IPS-NIHi11 (cell line): ENCODE measurements around the gene KREMEN1.
"Not testable (repeated sequence)": the region's sequence is repeated elsewhere in the genome, so short reads cannot be mapped to it uniquely, and the experiment has no call there.

Experiments
- DNase-seq: peaks from one replicate; pipeline ENCODE4 v3.0.0; 2012; ENCODE audit warnings: mixed read lengths, low spot score

The KREMEN1 gene

DNA sequence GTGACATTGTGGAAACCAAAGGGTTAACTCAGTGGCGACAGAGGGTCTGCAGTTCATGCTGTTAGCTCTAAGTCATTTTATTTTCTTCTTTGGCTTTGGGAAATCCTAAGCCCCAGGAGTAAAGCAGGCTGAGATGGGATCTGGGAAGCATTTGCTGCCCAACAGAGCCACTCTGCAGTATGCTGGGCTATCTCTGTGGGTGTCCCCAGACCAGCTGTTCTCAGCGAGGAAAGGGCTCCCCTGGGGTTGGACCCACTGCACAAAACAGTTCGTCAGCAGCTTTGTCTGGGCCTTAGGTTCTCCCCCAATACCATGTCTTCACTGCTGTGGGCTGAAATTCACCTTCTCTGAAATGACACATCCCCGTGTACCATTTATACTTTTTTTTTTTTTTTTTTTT, 34.0 kb downstream of the KREMEN1 start:
- DNase-seq: no peak

DNA sequence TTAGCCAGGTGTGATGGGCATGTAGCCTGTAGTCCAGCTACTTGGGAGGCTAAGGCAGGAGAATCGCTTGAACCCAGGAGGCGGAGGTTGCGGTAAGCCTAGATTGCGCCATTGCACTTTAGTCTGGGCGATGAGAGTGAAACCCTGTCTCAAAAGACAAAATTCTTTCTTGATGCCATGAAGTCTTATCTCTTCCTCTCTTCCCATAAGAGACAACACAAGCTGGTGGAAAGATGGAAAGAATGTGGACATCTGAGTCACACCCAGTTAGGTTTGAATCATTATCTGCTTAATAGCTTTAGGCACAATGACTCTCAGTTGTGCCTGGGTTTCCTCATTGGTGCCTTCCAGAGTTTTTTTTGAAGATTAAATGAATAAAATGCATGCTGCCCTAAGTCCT, 35.3 kb downstream of the KREMEN1 start:
- no peak for DNase-seq

DNA sequence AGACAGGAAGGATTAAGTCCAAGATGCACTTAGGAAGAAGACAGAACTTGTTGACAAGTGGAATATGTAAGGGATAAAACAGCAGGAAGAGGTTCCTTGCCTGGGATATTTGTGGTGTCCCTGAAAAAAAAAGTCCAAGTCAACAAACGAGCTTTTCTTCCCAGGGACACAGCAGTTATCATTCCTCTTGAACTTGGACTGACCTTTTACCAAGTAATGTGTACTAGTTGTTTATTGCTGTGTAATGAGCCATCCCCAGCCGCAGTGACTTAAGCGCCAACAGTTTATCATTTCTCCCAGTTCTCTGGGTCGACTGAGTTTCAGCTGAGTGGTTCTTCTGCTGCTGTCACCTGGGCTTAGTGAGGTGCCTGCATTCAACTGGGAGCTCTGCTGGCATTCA, 37.0 kb downstream of the KREMEN1 start:
- DNase-seq: no peak

DNA sequence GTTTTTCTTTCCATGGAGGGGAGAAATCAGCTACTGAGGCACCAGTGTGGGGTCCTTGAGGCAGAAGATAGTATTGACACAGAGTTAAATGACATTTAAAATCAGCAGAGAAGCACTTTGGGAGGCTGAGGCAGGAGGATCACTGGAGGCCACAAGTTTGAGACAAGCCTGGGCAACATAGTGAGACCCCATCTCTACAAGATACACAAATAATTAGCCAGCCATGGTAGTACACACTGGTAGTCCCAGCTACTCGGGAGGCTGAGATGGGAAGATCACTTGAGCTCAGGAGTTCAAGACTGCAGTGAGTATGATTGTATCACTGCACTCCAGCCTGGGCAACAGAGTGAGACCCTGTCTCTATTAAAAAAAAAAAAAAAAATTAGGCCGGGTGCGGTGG, 38.1 kb downstream of the KREMEN1 start:
- no peak for DNase-seq

DNA sequence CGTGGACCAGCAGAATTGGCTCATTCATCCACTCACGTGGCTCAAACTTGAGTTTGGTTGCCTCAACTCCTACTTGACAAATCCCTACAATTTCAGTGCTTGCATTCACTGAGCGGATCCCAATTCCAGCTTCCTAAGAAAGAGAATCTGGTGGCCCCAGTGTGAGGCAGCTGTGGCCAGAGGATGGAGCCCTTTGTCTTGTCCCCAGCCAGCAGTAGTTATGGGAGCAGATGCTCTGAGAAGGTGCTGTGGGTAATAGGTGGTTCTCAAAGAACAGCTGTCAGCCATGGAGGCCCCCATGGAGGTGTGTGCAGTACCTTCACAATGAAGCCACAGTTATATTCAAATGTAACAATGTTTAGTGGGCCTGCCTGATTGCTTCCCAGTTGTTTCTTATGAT, 39.3 kb downstream of the KREMEN1 start:
- no peak for DNase-seq

DNA sequence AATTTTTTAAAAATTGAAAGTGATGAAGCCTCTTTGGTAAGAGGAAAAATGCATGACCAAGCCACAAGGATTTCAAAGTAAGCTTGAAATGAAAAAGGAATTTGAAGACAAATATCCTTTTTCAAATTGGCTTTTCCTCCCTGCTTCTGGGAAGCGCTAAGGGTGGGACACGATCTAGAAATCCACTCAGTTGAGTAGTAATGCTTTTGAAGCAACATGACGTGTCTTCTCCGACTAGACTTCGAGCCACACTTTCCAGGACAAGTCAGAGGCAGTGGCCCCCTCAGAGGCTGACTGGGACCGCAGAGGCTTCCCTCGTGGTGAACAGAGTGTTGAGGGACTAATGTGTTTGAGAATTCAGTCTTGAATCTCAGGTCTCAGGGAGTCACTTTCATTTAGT, 39.8 kb downstream of the KREMEN1 start:
- no peak for DNase-seq

DNA sequence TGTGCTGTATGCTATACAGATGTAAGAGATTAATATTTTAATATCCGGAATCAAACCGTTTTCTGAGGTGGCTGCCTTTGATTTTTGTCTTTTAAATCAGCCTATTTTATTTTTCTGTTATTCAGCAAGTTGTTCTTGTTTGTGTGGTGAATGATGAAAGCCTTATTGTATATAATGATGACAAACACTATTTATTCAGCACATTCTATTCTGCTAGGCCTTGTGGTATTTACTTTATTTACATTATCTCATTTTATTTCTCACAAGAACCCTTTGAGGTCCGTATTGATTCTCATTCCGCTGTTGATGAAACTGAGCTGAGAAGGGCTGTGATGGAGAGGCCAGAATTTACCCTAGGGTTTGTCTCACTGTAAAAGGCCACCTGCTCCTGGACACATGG, 40.5 kb downstream of the KREMEN1 start:
- no peak for DNase-seq

DNA sequence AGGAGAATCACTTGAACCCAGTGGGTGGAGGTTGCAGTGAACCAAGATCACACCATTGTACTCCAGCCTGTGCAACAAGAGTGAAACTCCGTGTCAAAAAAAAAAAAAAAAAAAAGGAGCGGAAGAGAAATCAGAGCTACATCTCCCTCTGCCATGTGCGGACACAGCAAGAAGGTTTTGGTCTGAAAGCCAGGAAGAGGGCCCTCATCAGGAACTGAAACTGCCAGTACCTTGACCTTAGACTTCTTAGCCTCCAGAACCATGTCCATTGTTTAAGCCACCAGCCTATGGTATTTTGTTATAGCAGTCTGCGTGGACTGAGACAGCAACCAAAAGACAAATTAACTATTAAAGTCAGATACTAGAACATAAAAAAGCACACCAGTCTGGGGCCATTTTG, 41.6 kb downstream of the KREMEN1 start:
- no peak for DNase-seq

DNA sequence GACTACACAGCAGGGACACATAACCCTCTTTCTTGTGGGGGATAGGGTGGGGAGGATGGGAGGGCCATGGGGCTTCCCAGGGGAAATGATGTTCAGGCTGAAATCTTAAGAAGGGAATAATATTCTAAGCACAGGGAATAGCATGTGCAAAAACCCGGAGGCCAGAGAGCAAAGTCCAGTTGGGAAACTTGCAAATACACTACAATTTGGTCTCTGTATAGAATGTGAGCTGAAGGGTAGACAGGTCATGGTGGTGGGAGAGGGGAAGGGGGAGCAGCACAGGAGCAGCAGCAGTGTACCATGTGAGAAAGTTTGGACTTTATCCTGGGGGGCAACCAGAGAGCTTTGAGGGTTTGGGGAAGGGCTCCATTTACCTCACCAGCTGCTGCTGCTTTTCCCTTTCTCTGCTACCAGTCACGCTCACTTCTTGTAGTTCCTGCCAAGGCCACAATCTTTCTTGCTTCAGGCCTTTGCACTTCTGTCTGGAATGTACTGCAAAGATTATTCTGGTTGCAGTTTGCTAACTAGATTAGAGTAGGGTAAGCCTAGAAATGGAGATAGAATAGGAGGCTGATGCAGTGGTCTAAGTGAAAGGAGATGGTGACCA, 43.0 kb downstream of the KREMEN1 start:
- DNase-seq: no peak

DNA sequence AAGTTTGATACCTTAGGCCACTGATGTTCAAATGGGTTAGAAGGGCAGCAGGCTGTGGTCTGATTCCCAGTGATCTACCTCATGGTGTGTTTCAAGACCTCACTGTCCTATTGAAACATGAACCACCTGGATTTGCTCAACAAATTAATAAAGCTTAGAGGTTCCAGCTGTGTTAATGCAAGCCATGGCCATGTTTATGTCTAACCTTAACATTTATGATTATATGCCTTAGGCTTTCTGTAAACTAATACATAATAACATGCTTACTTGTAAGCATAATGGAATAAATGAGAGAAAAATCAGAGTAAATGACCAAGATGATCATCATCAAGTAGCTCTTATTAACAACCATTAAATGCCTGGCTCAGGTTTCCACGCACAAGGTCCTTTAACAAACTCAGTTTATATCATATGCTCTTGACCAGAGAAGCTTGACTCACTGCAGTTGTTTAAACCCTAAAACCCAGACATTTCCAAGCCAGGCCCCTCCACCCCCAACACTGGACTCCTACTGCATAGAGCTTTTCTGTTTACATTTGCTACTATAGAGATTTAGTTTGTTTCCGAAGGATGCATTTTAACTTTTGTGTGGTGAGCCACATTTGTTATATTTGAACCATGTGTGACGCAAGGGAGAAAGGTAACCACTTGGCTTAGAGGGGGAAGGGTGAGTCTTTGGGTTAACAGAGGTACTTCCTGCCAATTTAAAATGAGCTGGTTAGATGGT, 43.7 kb downstream of the KREMEN1 start:
- no peak for DNase-seq

DNA sequence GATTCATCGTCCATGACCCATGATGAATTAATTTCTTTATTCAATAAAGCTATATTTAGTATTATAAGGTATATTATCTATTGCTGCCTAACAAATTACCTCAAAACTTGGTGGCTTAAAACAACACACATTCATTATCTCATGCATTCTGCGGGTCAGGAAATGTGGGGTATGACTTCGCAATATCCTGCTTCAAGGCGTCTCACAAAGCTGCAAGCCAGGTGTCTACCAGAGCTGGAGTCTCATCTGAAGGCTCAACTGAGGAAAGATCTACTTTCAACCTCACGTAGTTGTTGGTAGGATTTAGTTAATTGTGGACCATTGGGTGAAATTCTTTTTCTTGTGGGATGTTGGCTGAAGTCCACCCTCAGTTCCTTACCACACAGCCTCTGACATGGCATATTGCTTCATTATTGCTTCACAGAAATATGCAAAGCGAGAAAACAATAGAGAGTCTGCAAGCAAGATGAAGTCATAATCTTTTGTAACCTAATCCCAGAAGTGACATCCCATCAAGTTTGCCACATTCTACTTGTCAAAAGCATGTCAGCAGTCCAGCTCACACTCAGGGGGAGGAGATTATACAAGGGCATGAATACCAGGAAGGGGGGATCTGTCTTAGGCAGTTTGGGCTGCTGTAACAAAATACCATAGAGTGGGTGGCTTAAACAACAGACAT, 45.1 kb downstream of the KREMEN1 start:
- no peak for DNase-seq

DNA sequence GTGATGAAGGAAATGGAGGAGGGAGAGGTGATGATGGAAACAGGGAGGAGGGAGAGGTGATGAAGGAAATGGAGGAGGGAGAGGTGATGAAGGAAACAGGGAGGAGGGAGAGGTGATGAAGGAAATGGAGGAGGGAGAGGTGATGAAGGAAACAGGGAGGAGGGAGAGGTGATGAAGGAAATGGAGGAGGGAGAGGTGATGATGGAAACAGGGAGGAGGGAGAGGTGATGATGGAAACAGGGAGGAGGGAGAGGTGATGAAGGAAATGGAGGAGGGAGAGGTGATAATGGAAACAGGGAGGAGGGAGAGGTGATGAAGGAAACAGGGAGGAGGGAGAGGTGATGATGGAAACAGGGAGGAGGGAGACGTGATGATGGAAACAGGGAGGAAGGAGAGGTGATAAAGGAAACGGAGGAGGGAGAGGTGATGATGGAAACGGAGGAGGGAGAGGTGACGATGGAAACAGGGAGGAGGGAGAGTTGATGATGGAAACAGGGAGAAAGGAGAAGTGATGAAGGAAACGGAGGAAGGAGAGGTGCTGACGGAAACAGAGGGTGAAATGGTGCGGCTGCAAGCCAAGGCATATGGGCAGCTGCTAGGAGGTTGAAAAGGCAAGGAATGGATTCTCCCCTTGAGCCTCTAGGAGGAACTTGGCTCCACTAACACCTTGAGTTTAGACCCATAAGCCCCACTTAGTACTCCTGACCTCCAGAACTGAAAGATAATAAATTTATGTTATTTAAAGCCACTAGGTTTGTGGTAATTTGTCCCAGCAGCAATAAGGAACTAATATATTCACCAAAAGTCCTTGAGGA, 47.5 kb downstream of the KREMEN1 start:
- not testable (repeated sequence) for DNase-seq

DNA sequence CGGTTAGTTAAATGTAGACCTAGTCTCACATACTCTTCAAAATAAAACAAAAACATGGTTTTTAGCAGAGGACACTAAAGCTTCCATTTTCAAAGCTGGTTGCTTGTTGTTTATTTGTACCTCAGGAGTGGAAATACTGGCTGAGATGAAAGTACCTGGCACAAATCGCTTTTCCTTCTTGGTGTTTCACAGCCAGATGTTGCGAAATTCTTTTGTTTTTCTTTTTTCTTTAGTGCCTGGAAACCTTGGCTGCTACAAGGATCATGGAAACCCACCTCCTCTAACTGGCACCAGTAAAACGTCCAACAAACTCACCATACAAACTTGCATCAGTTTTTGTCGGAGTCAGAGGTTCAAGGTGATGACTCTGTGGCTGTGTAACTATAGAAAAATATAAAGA, 48.3 kb downstream of the KREMEN1 start:
- DNase-seq: no peak

DNA sequence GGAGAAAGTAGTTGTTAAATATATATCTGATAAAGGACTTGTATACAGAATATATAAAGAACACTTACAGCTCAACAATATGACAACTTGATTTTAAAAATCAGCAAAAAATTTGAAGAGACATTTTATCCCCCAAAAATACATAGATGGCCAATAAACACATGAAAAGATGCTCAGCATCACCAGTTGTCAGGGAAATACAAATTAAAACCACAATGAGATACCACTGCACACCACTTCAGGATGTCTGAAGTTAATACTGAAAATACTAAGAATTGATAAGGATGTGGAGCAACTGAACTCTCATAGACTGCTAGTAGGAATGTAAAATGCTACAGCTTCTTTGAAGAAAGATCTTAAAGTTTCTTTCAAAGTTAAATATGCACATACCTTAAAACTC, 49.2 kb downstream of the KREMEN1 start:
- no peak for DNase-seq

DNA sequence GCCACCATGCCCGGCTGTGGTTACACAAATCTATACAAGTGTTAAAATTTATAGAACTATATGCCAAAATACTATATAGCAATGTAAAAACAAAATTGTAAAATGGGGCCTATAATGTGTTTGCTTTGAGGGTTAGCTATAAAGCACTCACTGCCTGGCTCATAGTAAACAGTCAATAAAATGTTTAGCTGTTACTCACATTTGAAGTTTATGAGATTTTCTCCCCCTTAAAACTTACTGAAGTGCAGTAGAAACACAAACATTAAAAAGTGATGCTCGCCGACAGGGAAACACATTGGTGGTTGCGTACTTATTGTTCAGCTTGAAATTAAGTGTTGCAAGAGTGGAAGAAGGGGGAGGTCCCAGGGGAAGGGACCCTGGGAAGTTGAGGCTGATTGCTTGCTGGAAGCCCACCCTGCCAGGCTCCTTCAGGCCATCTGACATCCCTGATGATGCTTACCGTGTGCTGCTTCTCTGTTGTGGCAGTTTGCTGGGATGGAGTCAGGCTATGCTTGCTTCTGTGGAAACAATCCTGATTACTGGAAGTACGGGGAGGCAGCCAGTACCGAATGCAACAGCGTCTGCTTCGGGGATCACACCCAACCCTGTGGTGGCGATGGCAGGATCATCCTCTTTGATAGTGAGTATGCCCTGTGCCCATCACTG, 52.1 kb downstream of the KREMEN1 start:
- no peak for DNase-seq

DNA sequence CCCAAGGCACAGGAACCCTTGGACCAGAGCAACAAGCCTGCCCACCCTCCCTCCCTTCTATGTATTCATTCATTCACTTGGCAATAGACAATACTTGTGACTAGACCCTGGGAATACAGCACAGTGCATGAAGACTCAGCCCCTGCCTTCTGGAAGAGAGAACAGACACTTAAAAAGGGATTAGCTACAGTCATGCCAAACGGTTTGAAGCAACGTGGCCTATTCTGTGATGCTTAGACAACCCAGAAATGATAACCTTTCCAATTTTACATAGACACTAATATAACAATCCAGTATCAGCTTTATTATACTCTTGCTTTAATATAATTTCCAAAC, 52.6 kb downstream of the KREMEN1 start:
- no peak for DNase-seq

DNA sequence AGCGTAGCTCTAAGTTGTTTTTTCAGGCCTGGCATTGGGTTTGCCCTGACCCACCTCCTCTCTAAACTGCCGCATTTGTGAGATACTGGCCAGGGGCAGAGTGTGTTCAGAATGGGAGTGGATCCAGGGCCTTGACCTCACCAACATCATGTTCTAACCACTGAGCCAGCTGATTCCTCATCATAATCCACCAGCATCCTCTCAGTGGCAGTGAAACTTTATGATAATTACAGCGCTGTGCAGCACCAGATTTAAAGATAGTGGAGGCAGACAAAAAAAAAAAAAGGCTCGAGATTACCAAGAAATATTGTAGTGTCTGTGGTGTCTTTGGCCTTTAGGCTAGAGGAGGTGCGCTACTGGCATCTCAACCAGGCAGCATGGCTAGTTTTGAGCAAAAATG, 53.0 kb downstream of the KREMEN1 start:
- DNase-seq: no peak

DNA sequence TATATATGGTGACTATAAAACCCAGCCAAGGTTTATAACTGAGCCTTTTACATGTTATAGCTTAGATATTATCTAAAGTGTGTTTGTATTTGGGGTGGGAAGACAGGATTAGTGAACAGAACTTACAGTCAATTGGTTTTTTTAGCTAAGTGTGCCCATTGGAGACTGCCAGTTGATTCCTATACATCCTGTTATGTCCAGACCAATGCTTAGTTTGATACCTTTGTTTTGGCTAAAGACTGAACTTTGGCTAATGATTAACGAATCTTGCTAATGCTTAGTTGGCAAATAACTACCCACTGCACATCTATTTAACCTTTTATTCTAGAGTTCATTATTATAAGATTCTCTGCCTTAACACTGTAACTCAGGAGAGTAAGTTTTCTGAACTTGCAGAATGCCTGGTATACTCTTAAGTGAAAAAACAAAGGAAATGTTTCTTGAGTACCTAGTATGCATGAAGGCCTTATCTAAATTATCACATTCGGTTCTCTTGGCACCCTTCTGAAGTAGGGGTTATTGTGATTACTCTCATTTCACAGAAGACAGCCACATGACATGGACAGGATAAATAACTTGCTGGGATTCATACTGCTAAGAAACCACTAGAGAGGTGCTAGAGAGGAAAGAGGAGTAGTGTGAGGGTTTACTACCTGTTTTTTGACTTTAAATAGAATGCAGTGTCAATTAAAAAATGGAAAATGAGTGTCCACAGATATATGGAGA, 54.0 kb downstream of the KREMEN1 start:
- no peak for DNase-seq

DNA sequence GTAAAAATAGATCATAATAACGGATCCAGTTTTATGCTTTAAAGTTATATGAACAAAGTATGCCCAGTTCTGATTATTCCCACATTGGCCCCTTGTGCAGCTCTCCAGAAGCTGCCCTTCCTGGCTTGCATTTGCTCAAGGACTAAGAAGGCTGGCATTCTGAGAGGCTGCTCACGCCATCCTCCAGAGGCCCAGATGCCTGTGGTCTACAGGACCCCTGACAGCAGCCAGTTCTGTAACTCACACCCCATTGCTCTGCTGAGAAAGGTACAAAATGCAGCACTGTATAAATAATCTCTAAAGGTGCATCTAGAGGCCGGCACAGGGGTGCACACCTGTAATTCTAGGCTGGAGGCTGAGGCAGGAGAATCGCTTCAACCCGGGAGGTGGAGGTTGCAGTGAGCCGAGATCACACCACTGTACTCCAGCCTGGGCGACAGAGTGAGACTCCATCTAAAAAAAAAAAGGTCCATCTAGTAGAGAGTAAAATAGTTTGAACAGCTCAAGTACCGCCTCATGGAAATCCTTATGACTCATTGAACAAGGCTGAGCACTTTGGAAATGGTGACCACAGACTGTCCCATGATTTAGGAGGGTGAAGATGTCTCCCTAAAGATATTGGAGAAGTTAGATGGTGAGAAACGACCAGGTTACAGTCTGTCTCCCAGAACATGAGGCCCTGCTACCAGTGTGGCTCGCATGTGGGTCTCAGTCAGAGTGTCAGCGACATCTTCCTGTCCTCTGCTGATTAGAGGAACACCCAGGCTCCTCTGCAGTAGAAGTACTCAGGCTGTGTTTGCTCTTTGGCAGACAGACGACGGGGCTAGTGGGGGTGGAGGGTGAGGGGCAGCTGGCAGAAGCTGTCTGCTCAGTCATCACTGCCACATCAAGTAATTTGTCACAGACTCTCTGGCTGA, 56.3 kb downstream of the KREMEN1 start:
- no peak for DNase-seq

DNA sequence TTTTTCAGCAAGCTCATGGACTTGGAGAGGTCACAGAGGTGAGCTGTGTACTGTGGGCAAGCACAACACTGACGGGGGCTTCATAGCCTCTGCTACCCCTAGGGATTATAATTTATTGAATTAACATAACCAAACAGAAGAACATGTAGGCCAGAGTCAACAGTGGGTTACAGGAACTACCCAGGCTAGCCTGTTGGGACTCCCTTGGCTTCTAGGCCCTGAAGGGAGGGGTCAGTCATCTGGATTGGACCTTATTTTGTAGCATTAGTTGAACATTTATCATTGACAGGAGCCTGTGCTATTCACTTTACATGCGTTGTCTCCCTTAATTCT, 56.9 kb downstream of the KREMEN1 start:
- DNase-seq: no peak

DNA sequence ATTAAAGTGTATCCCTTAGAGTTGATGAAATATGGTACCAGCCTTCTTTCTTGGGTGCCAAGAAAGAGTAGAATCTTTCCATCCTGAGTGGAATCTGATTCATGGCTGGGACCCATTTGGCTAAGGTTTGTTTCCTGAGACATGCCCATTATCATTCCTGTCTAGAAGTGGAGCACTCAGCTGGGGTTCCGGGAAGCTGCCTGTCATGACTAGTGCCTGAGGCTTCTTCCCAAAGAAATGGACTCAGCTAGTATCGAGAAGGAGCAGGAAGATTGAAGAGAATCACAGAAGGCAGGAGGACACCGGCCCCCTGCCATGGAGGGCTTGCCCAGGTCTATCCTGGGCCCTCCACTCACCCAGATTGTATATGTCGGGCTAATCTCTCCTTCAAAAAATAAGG, 57.6 kb downstream of the KREMEN1 start:
- DNase-seq: no peak
